GM18520 (cell line): ENCODE measurements around the gene KRTAP13-4.

ENCODE experiments used
- ATAC-seq: cut with Tn5 transposase; IDR thresholded peaks from one replicate; pipeline ENCODE4 v1.9.1; 2021; ENCODE audit not compliant: unreplicated experiment

Gene KRTAP13-4, protein sequence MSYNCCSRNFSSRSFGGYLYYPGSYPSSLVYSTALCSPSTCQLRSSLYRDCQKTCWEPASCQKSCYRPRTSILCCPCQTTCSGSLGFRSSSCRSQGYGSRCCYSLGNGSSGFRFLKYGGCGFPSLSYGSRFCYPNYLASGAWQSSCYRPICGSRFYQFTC

GRCh38 chr21:30430170-30430655, at the start of gene KRTAP13-4:
Gene KRTAP13-4, plus strand, starts transcription at chr21:30430220. Its CDS starts 56 bp downstream, at chr21:30430276.
- ATAC-seq = no peak

- ATAC-seq = no peak
These were observed 47.8 kb upstream of the KRTAP13-4 start for GRCh38 chr21:30382201-30382600.

GRCh38 chr21:30391492-30392025, 38.5 kb upstream of the KRTAP13-4 start:
- no peak for ATAC-seq

- ATAC-seq = no peak
These were observed 34.3 kb upstream of the KRTAP13-4 start, which contains the start of gene KRTAP13-1 for GRCh38 chr21:30395731-30396130. Gene KRTAP13-1, plus strand, starts transcription at chr21:30396031. Its CDS starts 56 bp downstream, at chr21:30396087.

DNA sequence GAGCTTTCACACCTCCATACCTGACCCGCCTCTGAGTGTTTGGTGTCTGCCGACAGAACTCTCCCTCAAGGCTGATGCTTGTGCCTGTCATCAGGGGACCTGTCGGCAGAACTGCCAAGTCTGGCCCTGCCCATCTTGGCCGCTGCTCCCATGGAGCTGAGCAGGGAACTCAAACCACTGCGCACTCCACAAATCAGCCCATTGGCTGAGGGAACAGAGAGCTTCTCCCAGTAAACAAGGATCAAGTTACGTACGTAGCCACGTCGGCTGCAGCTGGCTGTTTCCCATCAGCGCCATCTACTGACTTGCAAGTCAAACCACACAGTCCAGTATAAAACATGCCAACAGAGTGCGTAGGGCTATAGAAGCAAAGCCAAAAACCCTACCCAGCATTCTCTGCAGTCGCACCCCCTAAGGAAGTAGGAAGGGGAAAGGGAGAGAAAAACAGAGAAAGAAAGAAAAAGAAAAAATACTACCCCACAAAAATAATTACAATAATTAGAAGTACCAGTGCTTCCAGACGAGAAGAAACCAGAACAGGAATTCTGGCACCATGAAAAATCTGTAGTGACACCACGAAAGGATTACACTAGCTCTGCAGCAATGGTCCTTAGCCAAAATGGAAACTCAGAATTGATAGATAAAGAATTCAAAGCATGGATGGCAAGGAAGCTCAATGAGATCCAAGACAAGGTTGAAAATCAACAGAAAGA, 21.1 kb upstream of the KRTAP13-4 start:
- ATAC-seq = no peak

DNA sequence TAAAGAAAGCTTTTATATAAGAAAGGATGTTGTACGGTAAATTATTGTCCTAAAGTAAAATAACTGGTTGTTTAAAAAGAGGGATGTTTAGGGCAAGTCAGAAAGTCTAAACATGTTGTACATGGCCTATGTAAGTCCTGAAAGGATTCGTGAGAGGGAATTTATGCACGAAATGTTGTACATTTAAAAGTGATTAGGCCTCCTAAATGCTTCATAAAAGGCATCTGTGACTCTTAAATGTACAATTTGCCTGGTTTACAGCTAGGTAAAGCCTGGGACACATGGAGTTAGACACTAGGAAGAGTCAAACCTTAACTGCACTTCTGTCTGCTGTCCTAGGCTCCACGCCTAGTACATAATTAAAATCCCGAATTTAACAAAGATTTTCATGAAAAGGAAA, 14.0 kb upstream of the KRTAP13-4 start:
- no peak for ATAC-seq

DNA sequence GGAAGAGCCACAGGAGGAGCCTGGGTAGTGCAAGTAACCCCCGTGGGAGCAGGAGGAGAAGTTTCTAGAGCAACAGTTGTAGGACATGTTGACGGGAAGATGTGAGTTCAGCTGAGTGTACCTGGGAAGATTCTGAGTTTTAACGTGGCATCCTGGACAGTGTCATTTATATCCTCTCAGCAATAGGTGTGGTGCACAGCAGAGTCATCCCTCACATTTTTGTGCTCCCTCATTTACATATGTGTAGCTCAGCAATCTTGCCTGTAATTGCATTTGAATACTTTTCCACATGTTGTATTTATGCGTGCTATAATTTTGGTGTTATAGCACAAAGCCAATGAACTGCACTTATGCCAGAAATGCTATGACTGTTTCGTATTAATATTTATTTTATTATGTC, 4.2 kb upstream of the KRTAP13-4 start, which contains the start of gene KRTAP13-3:
KRTAP13-3 (minus strand) TSS at position 101 of the 400 bp plus-strand sequence; CDS start at position 87, 14 bp downstream.
- no peak for ATAC-seq

GRCh38 chr21:30426731-30427130, 3.3 kb upstream of the KRTAP13-4 start:
- no peak for ATAC-seq

- no peak for ATAC-seq
These were observed 4.1 kb downstream of the KRTAP13-4 start for GRCh38 chr21:30434033-30434631.

- no peak for ATAC-seq
These were observed 7.1 kb downstream of the KRTAP13-4 start for GRCh38 chr21:30437010-30437565.

GRCh38 chr21:30439975-30440374, 10.0 kb downstream of the KRTAP13-4 start, which contains the start of gene KRTAP15-1:
Gene KRTAP15-1, plus strand, starts transcription at chr21:30440275. Its CDS starts 53 bp downstream, at chr21:30440328.
- no peak for ATAC-seq

GRCh38 chr21:30443226-30443625, 13.2 kb downstream of the KRTAP13-4 start:
- ATAC-seq = no peak

- no peak for ATAC-seq
These were observed 14.2 kb downstream of the KRTAP13-4 start for GRCh38 chr21:30444204-30444603.

DNA sequence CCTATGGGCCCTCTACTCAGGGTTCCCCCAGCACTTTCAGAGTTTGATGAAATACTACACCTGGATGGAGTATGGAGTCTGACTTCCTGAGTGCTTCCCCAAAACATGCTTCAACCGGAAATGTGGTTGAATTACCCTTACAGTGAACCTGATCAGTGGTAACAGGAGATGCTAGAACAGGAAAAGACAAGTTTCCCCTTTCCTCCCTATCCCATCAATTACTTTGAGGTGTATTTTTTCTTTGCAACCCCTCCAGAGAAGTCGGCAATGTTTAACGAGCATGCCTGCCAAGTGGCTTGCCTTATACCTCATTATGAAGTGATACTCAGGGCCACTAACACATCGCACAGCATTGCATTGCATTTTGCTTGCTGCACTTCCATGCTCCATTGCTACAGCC, 17.0 kb downstream of the KRTAP13-4 start:
- ATAC-seq = no peak

DNA sequence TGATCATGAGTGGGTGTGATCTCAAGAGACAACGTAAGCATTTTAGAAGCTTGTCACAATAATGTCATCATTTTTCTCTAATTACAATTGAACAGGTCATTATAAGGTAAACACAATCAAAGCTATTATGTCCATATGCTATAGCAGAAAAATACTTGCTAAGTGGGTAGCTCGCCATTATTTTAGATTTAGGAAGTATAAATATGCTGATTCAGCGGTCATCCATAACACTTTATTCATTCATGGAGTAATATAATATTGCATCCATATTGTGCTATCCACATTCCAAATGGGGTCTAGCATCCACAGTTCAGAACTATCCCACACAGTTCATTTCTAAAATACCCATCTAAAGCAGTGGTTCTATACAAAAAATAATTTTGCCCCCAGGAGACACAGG, 18.5 kb downstream of the KRTAP13-4 start:
- ATAC-seq = no peak

DNA sequence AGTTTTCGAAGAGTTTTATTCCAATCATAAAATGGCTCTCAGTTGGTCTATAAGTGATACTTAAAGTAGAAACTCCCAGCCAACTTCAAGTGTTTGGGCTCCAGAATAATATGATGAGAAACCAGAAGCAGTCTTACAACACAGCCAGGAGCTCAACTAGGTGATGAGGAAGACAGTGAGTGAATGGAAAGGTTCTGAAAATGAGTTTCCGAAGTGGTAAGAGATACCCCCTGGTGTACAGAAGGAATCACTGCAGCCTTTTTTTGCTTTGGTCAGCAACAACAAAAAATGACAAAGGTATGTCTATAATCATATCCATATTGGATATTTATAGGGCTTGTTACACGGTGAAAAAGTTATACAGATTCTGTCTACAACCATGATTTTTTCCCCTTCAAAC, 33.7 kb downstream of the KRTAP13-4 start:
- no peak for ATAC-seq

- ATAC-seq = no peak
These were observed 39.1 kb downstream of the KRTAP13-4 start for GRCh38 chr21:30468900-30469714.

DNA sequence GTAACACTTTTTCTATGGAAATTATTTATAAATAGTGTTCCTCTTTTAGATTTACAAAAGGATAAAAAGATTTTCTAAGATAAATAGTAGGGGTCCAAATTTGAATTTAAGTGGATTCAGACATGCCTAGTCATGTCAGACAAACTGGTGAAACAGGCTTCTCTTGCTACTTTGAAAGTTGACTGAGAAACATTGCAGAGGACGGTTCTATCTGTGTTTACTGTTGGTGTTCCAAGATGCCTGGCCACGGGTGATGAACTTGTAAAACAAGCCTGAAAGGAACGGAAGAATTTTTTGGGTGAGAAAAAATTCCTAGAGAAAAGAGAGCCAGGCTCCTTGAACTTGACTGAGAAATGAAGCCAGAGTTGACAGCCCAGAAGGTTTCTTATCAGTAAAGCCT, 48.0 kb downstream of the KRTAP13-4 start:
- ATAC-seq = no peak

DNA sequence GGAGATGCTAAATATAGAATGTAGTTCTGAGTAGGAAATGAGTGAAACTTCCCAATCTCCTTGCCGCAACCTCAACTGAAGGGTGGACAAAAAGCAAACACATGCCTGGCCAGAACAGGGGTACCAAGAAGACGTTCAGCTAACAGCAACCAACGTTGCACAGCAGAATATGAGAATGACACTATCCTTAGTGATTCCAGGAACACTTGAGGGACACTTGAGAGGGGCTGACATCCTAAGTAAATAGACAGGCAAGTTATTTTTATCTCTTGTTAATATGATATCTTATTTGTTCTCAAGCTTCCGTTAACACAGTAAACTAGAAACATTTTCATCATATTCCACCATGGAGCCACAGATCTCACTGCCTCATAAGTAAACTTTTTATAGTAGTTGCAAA, 49.2 kb downstream of the KRTAP13-4 start:
- no peak for ATAC-seq

GRCh38 chr21:30480145-30480544, 50.1 kb downstream of the KRTAP13-4 start, which contains the start of gene KRTAP19-1:
Gene KRTAP19-1, minus strand, starts transcription at chr21:30480367. Its CDS starts 50 bp downstream, at chr21:30480317.
- no peak for ATAC-seq
